NCI-H446 (cell line): ENCODE data around the gene VWA2.

Experiments used
- DNase-seq, 2 experiments: peaks; one replicate each; lab custom pipeline; 2025; lab: John Stamatoyannopoulos, UW

VWA2 gene

DNA sequence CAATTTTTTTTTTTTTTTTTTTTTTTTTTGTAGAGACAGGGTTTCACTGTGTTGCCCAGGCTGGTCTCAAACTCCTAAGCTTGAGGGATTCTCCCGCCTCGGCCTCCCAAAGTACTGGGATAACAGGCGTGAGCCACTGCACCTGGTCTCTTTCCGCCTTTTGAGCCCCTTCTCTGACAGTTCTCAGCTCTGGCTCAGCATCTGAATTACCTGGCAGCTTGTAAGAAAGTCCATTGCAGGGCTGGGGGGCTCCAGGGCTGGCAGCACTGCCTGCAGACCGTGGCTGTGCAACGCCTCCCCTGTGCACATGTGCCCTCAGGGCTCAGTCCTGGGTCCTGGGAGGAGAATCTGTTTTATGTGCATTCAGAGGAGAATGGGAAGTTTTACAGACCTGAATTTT lies 37.6 kb downstream of the VWA2 start:
- DNase-seq = no peak

DNA sequence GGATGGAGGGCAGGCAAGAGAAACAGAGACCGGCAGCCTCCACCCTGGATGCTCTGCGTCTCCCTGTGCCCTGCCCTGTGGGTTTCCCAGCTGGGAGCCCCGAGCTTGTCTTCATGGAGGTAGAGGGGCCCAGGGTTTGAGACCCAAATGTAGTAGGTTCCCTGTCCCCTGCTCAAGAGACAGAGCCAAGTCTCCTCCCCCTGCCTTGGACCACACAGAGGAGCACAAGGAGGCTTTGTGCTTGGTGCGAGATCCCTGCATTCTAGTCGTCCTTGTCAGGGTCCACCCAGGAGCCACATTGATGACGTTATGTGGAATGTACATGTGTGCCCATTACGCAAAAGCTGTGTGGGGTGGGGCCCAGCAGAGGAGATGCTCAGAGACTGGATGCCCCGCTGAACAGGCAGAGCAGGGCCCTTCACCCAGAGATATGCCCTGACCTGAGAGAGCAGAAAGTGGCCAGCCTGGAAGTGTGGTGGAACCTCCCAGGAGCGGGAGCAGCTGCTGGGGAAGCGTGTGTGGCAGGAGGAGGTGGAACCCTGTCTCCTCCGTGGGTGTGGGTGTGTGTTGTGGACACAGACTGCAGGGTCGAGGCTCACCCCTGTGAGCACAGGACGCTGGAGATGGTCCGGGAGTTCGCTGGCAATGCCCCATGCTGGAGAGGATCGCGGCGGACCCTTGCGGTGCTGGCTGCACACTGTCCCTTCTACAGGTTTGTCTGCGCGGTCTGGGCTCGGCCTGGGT lies 39.3 kb downstream of the VWA2 start:
- no peak for DNase-seq

DNA sequence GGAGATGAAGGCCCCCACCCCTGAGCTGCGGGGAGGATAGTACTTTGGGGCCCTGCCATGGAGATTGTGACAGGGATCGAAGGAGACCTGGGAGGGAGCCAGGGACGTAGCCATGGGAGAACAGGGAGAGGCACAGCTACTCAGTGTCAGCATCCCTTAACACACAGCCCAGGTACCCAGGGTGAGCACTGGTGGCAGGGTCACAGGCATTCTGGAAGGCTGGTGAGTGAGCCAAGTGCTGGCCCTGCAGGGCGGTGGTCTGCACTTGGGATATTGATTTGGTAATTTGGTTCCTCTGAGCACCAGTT lies 39.8 kb downstream of the VWA2 start:
- DNase-seq = no peak

GRCh38 chr10:114279289-114279688 lies 40.2 kb downstream of the VWA2 start:
- no peak for DNase-seq

- no peak for DNase-seq
Observed at GRCh38 chr10:114279901-114280644, 41.0 kb downstream of the VWA2 start.

GRCh38 chr10:114281006-114281405 lies 42.0 kb downstream of the VWA2 start:
- DNase-seq = no peak

- DNase-seq = no peak
Observed at GRCh38 chr10:114281461-114281860, 42.4 kb downstream of the VWA2 start.

DNA sequence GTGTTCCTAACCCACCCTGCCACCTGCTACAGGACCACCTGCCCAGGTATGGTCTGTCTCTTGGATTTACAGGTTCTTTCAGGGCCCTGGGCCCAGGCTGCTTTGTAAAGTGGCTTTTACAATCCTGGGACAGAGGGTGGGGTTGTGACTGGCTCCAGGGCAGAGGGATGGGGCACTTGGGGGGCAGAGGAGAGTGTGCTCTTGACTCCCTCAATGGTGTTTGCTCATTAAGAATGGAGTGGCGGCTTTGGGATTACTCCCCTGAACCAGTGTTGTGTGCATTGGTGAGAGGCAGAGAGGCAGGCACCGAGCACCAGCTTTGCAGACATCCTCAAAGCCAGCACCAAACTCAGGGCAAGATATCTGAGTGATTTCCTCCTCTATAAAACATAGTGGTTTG lies 43.5 kb downstream of the VWA2 start:
- no peak for DNase-seq

DNA sequence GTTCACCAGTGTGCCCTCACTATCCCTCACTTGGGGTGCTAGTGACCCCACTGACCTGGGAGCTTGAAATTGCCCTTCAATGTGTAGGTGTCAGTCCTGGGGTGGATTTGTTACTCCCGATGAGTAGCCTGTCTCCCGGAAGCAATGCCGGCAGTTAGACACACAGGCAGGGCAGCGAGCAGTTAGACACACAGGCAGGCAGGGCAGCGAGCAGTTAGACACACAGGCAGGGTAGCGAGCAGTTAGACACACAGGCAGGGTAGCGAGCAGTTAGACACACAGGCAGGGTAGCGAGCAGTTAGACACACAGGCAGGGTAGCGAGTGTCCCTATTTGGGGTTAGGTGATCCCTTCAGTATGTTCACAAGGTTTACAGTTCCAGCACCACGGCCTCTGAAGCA lies 44.0 kb downstream of the VWA2 start:
- DNase-seq = no peak

DNA sequence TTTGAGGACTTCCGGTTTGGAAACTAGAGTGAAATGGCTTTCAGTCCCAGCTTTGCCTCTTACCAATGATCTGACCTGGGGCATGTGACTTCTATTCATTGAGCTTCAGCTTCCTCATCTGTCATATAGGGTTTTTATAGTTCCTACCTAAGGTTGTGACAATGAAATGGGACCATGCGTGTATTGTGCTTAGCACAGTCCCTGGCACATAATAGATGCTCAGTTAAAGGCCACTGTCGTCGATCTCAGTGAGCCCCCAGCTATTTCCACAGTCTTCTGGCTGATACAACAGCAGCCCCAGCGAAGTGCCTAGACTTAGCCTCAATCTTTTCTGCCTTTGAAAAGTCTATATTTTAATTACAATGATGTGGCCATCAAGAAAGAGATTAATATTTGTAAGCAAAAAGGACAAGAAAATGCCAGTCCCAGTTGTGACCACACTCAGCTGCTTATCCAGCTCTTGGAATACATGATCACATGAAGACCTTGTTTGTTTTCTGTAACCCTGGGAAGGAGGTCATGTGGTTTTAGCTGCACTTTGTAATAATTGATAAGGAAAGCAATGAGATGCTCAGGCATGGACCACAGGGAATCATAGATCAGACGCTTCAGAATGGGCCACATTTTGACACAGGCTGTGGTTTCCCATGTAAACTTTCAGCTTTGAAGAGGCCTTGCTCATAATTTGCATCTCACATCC lies 44.6 kb downstream of the VWA2 start:
- no peak for DNase-seq

DNA sequence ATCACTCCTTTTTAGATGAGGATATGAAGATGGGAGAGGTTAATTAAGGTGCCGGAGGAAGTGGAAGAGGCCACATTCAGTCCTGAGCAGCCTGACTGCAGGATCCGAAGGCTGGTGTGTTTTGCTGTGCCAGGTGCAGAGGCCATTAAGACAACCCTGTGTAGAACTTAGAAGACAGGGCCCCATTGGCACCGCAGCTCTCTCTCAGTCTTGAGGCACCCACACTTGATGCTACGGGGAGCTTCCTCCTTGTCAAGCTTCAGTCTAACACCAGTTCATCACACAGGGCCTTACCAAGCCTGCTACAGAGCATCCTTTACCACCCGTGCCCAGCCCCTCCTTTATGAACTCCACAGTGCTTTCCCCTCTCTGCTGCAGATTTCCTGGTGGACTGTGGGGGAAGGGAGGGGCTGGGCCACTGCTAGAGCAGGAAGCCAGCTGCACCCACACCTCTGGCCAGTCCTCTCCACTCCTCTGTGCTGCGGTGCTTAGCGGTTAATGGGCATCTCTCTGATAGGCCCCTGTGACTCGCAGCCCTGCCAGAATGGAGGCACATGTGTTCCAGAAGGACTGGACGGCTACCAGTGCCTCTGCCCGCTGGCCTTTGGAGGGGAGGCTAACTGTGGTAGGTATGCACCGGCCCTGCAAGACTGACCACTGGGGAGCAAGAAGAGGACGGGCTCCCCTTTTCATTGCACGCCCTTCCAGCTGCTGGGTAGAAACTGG lies 45.5 kb downstream of the VWA2 start:
- no peak for DNase-seq

- DNase-seq = no peak
Observed at GRCh38 chr10:114285961-114286441, 46.9 kb downstream of the VWA2 start.

DNA sequence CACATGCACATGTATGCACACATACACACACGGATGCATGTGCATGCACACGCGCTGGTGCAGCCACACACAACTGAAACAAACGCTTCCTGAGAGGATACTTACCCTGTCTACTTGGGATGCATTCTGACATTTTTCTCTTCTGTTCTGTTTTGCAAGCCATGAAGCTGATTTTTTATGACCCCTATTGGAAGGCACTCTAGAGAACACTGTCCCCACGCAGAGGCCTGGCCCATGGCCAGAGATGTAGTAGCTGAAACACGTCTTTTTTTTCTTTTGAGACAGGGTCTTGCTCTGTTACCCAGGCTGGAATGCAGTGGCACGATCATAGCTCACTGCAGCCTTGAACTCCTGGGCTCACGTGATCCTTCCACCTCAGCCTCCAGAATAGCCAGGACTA lies 47.9 kb downstream of the VWA2 start:
- DNase-seq = no peak

DNA sequence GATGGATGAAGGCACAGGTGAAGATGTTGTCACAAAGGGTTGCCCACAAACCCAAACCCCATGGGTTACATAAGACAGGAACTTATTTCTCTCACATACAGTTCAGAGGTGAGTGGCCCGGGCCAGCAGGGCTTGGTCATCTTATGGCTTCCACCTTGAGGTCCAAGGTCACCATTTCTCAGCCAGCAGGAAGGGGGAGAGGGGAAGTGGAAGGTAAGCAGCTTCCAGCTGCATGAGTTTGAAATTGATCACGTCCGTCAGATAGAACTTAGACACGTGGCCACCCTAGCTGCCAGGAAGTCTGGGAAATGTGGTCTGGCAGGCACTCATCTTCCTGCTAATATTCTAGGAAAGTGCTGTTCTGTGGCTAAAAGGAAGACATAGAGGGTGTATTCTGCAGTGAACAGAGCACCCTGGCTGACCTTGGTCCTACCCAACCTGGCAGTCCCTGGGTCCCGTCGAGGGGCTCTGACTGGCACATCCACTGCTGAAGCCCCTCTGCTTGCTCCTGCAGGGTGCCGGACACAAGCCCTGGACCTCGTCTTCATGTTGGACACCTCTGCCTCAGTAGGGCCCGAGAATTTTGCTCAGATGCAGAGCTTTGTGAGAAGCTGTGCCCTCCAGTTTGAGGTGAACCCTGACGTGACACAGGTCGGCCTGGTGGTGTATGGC lies 49.5 kb downstream of the VWA2 start:
- DNase-seq = no peak

DNA sequence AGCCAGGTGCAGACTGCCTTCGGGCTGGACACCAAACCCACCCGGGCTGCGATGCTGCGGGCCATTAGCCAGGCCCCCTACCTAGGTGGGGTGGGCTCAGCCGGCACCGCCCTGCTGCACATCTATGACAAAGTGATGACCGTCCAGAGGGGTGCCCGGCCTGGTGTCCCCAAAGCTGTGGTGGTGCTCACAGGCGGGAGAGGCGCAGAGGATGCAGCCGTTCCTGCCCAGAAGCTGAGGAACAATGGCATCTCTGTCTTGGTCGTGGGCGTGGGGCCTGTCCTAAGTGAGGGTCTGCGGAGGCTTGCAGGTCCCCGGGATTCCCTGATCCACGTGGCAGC lies 50.0 kb downstream of the VWA2 start:
- DNase-seq = no peak

- no peak for DNase-seq
Observed at GRCh38 chr10:114290038-114290437, 51.0 kb downstream of the VWA2 start.

GRCh38 chr10:114291076-114291475 lies 52.0 kb downstream of the VWA2 start:
- DNase-seq = no peak

GRCh38 chr10:114291516-114291915 lies 52.5 kb downstream of the VWA2 start:
- DNase-seq = no peak

DNA sequence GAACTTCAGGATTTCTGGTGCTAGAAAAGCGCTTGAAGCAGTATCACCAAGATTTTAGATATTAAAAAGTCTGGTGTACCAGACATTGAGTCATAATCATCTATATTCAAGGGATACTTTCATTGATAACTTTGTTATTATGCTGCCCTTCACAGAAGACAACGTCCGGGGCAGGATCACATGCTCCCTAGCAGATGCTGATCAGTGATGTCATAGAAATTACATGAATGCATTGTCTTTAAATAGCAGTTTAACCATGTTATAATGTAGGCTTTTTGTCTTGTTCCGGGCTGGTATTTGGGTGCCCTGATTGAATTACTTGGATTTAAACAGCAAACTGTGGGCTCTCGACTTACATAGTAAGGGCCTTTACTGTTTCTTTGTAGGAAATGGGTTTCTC lies 54.0 kb downstream of the VWA2 start:
- DNase-seq = no peak

DNA sequence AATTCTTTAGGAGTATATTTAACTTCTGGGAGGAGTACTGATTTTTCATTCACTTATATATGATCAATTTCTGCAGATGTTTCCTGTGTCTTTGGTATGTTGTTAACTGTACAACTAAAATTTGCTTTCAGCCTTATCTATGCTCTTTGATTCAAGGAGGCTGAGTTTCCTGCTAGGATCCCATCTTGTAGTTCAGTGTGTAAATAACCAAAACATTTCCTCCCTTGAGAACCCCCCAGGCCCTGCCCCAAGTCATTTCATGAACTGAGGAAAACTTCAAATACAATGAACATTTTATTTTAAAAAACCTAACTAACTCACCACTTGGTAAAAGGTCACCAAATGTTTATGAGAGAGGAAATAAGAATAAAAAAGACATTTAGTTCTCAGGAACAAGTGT lies 55.5 kb downstream of the VWA2 start:
- no peak for DNase-seq

DNA sequence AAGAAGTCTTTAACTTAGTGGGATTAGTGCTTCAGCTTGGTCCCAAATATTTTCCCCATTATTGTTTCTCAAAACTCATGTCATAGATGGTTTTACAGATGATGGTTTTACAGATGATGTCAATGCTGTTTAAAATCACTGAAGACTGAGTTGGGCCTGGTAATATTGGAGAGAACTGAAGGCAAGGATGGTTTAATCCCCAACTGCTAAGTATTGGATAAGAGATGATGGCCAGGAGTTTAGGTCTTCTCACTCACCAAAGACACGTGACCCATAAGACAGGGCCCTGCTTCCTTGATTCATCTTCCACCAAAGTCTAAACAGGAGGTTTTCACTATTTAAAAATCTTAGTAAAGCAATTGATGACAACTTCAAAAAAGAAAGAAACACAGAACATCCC lies 56.3 kb downstream of the VWA2 start:
- DNase-seq = no peak

GRCh38 chr10:114297136-114297705 lies 58.2 kb downstream of the VWA2 start:
- DNase-seq = no peak
